MCF 10A (cell line): ENCODE results near the gene OPCML. TPM values are rescaled to one million over a fixed set of nuclear protein-coding genes. Genes with fewer than 3 reads are reported as not detected.

Experiments used
- BruUV-seq: library from RNA; stranded (reverse); fragments of 400-500 nt; replicated peaks from 2 replicates; lab custom pipeline; 2021; lab: Mats Ljungman, UMichigan
- CTCF ChIA-PET: fragments of 300-600 bp; sonication (Branson Sonifier 250); formaldehyde crosslinking; extraction: SDS; loops from one replicate; lab custom pipeline; 2021; ENCODE audit warnings: antibody characterized with exemption, inconsistent platforms; lab: Yijun Ruan, JAX
- POLR2A ChIA-PET: fragments of 300-600, 350-650 bp; sonication (Branson Sonifier 250); formaldehyde crosslinking; extraction: SDS; loops from one replicate; lab custom pipeline; 2020; ENCODE audit warnings: antibody characterized with exemption, inconsistent platforms; lab: Yijun Ruan, JAX
- DNase-seq: peaks from one replicate; pipeline ENCODE4 v3.0.0-alpha.2; 2018; ENCODE audit not compliant: unreplicated experiment
- H3K27ac Mint-ChIP-seq: one replicate; pipeline ENCODE4 v1.8.0; 2022; ENCODE audit warnings: mild to moderate bottlenecking, low read depth, mixed read lengths; ENCODE audit not compliant: unreplicated experiment
- H3K27me3 Mint-ChIP-seq: one replicate; pipeline ENCODE4 v1.8.0; 2022; ENCODE audit warnings: mixed read lengths; ENCODE audit not compliant: insufficient read depth, unreplicated experiment
- H3K36me3 Mint-ChIP-seq: one replicate; pipeline ENCODE4 v1.8.0; 2022; ENCODE audit warnings: mild to moderate bottlenecking, moderate library complexity, mixed read lengths; ENCODE audit not compliant: insufficient read depth, unreplicated experiment
- H3K4me1 Mint-ChIP-seq: one replicate; pipeline ENCODE4 v1.8.0; 2022; ENCODE audit warnings: mixed read lengths; ENCODE audit not compliant: insufficient read depth, unreplicated experiment
- H3K4me3 Mint-ChIP-seq: one replicate; pipeline ENCODE4 v1.8.0; 2022; ENCODE audit warnings: mild to moderate bottlenecking, moderate library complexity, mixed read lengths; ENCODE audit not compliant: unreplicated experiment
- H3K9me3 Mint-ChIP-seq: one replicate; pipeline ENCODE4 v1.8.0; 2022; ENCODE audit warnings: mixed read lengths; ENCODE audit not compliant: unreplicated experiment
- intact Hi-C: fragments of 100-400 bp; cut with micrococcal nuclease; formaldehyde crosslinking; loops from 2 replicates; pipeline ENCODE4 v1.14.1; 2022
- total RNA-seq: library from RNA; stranded (reverse); gene quantifications from 2 replicates; pipeline ENCODE4 v1.2.3, GENCODE V29; 2022
- TF ChIP-seq, protein P1 (sequence below): fragments of 200-600 bp; IDR thresholded peaks from one replicate; pipeline ENCODE4 v1.8.0; 2022; ENCODE audit warnings: antibody characterized with exemption, mild to moderate bottlenecking; ENCODE audit not compliant: unreplicated experiment

Gene OPCML
- total RNA-seq, 1 experiment from 2014 or later = not detected

DNA sequence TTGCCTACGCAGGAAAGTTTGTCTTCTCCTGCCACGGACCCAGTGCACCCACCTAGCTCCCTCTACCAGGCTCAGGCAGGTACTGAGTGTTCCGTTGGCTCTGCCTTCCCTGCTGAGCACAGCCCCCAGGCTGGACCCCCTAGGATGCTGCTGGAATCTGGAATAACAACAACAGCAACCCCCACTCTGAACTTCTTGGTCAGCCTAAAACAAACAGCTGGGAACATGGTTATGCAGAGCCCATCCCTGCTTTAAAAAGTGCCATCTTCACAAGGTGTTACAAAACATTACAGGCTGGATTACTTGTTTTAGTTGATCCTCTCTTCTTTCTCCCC is 1.8 kb downstream of the OPCML start:
- no peaks in the 10 kb centered on the region for H3K4me1 Mint-ChIP-seq
- TF ChIP-seq, protein P1, sequence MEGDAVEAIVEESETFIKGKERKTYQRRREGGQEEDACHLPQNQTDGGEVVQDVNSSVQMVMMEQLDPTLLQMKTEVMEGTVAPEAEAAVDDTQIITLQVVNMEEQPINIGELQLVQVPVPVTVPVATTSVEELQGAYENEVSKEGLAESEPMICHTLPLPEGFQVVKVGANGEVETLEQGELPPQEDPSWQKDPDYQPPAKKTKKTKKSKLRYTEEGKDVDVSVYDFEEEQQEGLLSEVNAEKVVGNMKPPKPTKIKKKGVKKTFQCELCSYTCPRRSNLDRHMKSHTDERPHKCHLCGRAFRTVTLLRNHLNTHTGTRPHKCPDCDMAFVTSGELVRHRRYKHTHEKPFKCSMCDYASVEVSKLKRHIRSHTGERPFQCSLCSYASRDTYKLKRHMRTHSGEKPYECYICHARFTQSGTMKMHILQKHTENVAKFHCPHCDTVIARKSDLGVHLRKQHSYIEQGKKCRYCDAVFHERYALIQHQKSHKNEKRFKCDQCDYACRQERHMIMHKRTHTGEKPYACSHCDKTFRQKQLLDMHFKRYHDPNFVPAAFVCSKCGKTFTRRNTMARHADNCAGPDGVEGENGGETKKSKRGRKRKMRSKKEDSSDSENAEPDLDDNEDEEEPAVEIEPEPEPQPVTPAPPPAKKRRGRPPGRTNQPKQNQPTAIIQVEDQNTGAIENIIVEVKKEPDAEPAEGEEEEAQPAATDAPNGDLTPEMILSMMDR = no peak

DNA sequence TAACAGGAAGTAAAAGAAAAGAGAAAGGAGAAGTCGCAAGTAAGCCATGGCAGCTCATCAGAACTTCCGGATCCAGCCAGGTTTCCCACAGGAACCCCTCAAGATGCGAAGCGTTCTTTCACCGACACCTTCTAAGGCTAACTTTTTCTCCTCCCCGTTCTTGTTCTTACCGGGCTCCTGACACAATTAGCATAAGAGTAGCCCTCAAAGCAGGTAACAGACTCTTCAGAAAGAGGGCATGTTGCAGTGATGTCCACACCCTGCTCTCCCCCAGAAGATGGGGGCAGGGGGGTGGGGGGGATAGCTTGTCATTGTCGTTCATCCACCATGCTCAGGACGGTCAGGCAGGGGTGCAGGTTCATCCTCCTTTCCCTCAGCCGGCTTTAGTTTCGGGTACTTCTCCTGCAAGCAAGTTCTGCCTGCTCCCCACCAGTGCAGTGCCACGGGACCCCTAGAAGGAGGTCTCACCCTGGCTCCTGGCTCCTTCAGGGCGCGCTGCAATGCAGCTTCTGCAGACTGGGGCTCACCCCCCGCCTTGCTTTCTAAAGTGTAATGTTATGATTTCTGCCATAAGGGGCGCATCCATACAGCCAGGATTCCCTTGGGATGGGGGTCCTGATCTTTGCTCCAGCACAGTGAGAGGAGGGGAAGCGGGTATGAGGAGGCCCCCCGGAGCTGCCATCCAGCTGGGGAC is 2.3 kb downstream of the OPCML start:
- Mint-ChIP-seq H3K36me3 (no peaks in the 10 kb centered on the region), H3K9me3 (peaks cover 15% of the 10 kb centered on the region), H3K4me1 (no peaks in the 10 kb centered on the region), H3K27ac (no peak overlapping the region), H3K27me3 (peaks cover 9% of the 10 kb centered on the region), H3K4me3 (no peak overlapping the region)
- ChIA-PET POLR2A (no interaction called here), CTCF (interaction anchor here (0.5 to 0.7 kb wide), 2 partner anchors 44 to 507 kb away, joined by 3 read pairs; no protein-coding TSS in a partner anchor)
- intact Hi-C loops = no loop called here
- DNase-seq = no peak
- TF ChIP-seq, protein P1 = no peak
- no TSS peak for BruUV-seq

More for the DNA sequence above, 1.8 kb downstream of the OPCML start:
- ChIA-PET CTCF (interaction anchor here (0.5 kb wide), 1 partner anchor 45 kb away, joined by 3 read pairs; no protein-coding TSS in a partner anchor), POLR2A (no interaction called here)
- peaks cover 9% of the 10 kb centered on the region for H3K27me3 Mint-ChIP-seq
- BruUV-seq = no TSS peak
- no peak overlapping the region for H3K4me3 Mint-ChIP-seq
- no peak overlapping the region for H3K27ac Mint-ChIP-seq
- intact Hi-C loops = no loop called here
- DNase-seq = no peak
- peaks cover 15% of the 10 kb centered on the region for H3K9me3 Mint-ChIP-seq
- H3K36me3 Mint-ChIP-seq = no peaks in the 10 kb centered on the region

DNA sequence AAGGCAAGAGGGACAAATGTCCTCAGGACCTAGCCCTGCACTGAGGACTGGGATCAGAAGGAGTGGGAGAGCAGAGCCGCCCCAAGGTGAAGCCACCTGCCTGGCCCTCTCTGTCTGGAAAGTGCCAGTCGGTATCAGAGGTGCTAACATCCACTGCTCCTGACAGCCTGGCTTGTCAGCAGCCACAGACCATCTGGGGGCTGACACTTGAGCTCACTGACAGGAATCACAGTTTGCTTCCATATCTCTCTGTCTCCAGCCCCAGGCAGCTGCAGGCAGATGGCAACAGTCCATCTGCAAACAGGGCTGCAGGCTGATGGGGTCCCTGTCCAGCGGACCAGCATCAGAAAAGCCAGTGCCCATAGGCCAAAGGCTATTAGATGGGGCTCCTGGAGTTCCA is 5.5 kb downstream of the OPCML start:
- DNase-seq = no peak
- TF ChIP-seq, protein P1 = no peak
- Mint-ChIP-seq H3K4me3 (no peak overlapping the region), H3K4me1 (no peaks in the 10 kb centered on the region), H3K27ac (no peak overlapping the region), H3K36me3 (no peaks in the 10 kb centered on the region), H3K9me3 (peaks cover 7% of the 10 kb centered on the region), H3K27me3 (no peaks in the 10 kb centered on the region)
- BruUV-seq = no TSS peak
- POLR2A ChIA-PET = no interaction called here
- CTCF ChIA-PET = interaction anchor here (0.5 to 0.6 kb wide), 2 partner anchors 43 to 326 kb away, joined by 3 read pairs; no protein-coding TSS in a partner anchor
- intact Hi-C loops = no loop called here

DNA sequence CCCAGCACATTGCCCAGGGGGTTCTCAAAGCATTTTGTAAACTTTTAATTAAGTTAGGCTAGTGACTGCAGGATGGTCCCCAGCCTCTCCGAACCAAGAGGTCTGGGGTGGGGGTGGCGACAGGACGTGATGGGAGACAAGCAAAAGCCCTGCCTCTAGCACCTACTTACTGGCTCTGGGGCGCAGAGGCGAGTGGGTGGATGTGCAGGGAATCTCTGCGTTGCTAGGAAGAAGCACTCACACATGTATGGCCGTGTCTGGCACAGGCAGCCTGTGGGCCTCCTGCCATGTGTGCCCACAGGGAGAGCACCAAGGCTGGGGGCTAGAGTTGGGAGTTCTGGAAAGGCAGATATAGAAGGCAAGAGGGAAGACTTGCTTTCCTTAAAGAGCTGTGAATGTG is 6.3 kb downstream of the OPCML start:
- no peak for DNase-seq
- Mint-ChIP-seq H3K27ac (no peak overlapping the region), H3K4me1 (no peaks in the 10 kb centered on the region), H3K9me3 (peaks cover 7% of the 10 kb centered on the region), H3K36me3 (no peaks in the 10 kb centered on the region), H3K4me3 (no peak overlapping the region), H3K27me3 (no peaks in the 10 kb centered on the region)
- ChIA-PET CTCF (interaction anchor here (0.5 kb wide), 1 partner anchor 327 kb away, joined by 3 read pairs; no protein-coding TSS in a partner anchor), POLR2A (no interaction called here)
- intact Hi-C loops = no loop called here
- BruUV-seq = no TSS peak
- TF ChIP-seq, protein P1 = no peak
